Gastrocnemius medialis (tissue), 4 donors: ENCODE measurements around the gene LARGE1.

Experiments
- CTCF ChIP-seq, 5 experiments: fragments of 450-650 bp in 3 of 5; fragments of 200-600 bp in 2 of 5; sonication (generic) in 2 of 5; IDR thresholded peaks in 4 of 5; conservative IDR thresholded peaks in 1 of 5; 1 replicate in 4 of 5; 2 replicates in 1 of 5; pipeline ENCODE4 v1.5.1; 2016 to 2019; ENCODE audit warnings: antibody characterized with exemption in 5 of 5, mild to moderate bottlenecking in 3 of 5, moderate library complexity in 3 of 5
- POLR2A ChIP-seq, 2 donors: fragments of 450-650 bp; IDR thresholded peaks; one replicate each; pipeline ENCODE4 v1.6.1; 2017; ENCODE audit warnings: antibody characterized with exemption in 2 of 2, mild to moderate bottlenecking in 2 of 2, moderate library complexity in 2 of 2

- no peak for TF ChIP-seq CTCF (IDR thresholded peaks at IDR 0.05 in 4 of 5, conservative IDR thresholded peaks at IDR 0.05 in 1 of 5)
- TF ChIP-seq POLR2A (IDR thresholded peaks at IDR 0.05), result no peak
Measured at GRCh38 chr22:33477120-33478111, 442.9 kb downstream of the LARGE1 start.
